ENCODE measurements around the gene WNT3.
"Not testable (repeated sequence)": the region's sequence is repeated elsewhere in the genome, so short reads cannot be mapped to it uniquely, and the experiment has no call there.

WNT3 gene, protein sequence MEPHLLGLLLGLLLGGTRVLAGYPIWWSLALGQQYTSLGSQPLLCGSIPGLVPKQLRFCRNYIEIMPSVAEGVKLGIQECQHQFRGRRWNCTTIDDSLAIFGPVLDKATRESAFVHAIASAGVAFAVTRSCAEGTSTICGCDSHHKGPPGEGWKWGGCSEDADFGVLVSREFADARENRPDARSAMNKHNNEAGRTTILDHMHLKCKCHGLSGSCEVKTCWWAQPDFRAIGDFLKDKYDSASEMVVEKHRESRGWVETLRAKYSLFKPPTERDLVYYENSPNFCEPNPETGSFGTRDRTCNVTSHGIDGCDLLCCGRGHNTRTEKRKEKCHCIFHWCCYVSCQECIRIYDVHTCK

DNA sequence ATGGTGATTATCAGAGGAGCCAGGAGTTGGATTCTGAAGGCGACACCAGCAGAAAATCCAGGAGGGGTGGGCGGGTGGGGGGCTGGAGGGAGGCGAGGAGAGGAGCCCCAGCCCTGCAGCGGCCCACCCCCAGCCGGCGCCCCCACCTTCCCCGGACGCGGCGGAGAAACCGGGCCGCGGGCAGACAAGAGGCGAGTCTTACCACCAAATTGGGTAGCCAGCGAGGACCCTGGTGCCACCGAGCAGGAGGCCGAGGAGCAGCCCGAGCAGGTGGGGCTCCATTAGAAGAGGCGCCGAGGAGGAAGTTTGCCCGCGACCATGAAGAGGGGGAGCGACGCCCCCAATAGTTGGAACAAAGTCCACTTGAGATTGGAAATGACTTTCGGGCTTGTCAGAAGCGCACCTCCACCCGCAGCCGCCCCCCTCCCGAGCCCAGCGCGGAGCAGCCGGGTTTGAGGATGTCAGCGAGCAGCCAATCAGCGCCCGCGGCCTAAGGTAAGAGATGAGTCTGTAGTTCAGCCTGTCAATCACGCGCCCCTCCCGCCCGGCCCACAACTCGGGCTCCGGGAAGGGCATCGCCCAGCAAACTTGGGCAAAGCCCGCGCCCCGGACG, at the start of gene WNT3:
WNT3 (minus strand) TSS at position 377 of the 613 bp plus-strand sequence; CDS start at position 282, 95 bp downstream.
- DNase-seq = no peak

DNA sequence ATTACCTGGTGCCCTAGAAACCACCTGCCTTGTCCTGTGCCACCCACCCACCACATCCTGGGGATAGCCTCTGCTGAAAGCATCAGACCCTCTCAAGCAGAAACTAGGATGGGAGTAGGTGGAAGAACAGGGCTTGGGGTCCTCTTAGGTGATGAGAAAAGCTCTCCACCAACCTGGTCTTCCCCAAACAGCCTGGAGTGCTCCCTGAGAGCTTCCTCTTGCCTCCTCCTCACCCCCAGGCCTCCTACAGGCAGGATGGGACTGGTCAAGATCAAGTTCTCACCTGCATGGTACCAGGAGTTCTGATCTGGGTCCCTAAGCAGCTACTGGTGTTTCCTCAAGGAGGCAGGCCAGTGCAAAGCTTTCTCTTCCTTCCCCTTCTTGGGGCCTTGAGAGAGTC, 48.3 kb upstream of the WNT3 start:
- DNase-seq = no peak

DNA sequence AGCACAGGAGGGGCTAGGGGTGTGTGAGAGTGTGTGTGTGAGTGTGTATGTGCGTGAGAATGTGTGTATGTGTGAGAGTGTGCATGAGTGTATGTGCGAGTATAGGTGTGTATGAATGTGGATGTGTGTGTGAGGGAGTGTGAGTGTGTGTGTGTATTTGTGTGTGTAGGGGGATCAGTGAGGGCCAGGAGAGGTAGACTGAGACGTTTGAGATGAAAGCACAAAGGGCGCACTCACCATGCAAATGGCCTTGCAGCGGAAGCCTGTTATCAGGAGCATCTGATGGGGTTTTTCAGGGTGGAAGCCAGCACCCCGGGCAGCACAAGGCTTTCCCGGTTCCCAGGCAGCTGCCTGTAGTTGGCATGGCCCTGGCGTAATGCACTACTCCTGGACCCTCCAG, 47.8 kb upstream of the WNT3 start:
- no peak for DNase-seq

DNA sequence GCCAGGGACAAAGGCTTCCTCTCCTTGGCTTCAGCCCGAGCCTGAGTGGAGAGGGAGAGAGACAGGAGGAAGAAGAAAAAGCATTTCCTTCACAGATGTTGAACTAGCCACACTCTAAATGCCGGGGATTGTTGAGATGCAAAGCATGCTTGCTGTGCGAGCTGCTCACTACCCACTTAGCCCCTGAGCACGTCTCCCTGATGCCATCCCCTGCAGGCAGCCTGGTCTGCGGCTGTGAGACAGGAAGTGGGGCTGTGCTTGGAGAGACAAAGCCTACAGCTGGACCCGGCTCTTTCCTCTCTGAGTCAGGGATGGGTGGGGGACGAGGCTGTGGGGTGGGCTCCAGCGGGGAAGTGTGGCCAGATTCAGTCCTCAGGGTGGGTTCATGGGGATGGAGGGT, 46.6 kb upstream of the WNT3 start:
- DNase-seq = no peak

DNA sequence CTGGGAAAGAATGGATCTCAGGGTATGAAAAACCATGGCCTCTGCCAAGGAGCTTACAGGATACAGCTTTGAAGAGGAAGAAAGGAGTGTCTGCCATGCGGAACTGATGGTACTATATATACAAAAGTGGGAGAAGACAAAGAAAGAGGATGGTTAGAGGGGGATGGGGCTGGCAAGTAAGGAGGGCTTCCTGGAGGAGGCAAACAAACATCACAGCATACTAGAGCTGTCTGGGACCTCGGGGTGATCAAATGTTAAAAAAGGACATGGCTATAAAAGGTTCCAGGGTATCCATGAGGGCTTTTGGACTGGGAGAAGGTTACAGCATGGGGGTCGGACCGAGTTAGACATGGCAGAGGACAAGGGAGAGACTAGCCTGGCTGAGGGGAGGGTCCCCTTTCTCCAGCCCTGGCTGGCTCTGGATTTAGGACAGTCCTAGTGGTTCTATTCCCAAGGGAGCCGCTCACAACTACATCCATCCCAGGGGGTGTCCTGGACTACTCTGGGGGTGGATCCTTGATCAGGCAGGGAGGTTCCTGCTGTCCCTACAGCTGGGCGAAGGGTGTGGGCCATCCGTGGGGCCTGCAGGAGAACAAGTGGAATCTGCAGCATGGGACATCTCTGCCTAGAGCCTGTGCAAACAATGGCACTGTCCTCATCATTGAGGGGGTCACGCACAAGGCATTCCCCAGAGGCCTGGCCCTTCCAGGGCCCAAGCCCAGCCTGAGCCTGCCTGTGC, 45.1 kb upstream of the WNT3 start:
- DNase-seq = no peak

DNA sequence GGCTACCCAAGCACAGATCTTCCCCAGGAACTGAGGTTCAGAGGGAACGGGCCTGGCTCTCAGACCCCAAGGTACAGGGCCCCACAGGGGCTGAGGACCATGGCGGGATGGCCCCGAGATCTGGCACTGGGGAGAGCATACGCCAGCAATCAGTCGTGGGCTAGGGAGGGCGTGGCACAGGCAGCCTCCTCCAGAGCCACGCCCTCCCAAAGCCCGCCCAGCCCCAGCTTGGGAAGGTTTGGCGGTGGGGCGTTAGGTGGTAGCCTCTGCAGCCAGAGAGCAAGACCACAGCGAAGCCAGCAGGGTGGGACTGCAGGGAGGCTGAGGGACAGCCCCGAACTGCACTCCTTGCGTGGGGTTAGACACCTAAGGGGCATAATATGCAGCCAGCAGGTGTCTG, 44.5 kb upstream of the WNT3 start:
- DNase-seq = no peak

DNA sequence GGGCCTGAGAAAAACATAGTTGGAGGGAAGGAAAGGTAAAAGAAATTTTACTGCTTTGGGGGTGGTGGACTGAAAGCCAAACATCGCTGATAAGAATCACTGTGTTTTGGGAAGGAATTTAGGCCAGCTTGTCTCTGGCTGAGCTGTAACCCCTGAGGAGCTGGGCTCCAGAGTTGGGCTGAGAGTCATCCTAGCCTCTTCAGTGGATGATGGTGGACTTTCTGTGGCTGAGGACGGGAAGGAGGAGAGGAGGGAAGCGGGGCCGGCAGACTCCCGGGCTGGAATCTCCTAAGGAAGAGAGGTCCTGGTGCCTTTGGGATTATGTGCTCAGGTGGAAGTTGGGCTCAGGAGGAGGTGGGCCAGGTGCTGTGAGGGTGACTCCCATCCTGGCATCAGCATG, 41.5 kb upstream of the WNT3 start:
- DNase-seq = no peak

DNA sequence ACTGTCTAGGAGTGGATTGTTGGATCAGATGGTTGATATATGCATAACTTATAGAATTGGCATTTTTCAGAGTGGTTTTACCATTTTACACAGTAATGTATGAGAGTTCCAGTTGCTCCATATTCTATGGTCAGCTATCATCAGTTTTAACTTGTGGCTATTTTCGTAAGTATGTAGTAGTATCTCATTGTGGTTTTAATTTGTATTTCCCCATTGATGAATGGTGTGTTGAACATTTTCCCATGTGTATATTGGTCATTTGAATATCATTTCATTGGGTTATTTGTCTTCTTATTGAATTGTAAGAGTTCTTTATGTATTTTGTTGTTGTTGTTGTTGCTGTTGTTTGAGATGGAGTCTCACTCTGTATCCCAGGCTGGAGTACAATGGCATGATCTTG, 39.1 kb upstream of the WNT3 start:
- DNase-seq = no peak

DNA sequence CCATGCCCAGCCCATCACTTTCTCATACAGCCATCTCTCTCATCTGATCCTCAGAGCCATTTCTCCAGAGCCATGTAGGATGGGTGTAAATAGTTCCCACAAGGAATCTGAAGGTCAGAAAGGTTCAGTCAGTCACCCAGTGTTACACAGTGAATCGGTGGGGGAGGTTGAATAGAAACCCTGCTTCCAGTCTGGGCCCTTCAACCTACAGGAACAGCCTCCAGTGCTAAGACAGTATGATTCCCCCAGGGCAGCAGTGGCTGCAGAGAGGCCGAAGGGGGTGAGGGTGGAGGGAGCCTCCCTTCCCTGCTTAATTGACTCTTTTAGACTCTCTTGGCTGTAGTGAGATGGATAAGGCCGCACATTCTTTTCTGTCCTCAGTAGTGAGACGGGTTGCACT, 36.5 kb upstream of the WNT3 start:
- no peak for DNase-seq

DNA sequence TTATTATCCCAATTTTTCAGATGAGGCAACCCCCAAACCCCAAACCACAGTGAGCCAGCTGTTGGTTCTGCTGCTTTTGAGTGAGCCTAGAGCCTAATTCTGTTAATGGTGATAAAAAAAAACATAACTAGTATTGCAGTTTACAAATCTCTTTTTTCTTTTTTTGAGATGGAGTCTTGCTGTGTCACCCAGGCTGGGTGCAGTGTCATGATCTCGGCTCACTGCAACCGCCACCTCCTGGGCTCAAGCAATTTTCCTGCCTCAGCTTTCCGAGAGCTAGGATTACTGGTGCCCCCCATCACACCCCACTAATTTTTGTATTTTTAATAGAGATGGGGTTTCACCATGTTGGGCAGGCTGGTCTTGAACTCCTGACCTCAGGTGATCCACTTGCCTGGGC, 36.0 kb upstream of the WNT3 start:
- DNase-seq = no peak

DNA sequence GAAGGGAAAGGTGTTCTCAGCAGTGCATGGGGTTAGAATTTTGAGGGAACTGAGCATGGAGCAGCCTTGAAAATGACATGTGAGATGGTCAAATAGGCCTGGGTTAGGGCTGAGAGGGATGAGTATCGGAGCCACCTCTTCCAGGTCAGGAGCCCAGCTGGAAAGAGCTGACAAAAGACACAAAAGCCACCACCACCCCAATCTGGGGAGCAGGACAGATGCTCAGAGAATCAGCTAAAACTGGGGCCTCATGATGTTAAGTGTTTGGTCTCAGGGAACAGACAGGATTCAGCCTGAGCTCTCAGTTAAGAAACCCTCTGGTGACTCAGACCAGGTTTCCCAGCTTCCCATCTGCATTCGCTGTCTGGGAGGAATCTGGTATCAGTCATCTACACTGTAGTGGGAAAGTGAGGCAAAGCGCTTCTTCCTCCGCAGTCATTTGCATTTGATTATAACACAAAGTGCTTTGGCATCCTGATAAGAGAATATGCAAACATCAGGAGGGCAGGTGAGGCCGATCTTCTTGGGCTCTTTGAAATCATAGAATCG, 35.5 kb upstream of the WNT3 start:
- DNase-seq = no peak

DNA sequence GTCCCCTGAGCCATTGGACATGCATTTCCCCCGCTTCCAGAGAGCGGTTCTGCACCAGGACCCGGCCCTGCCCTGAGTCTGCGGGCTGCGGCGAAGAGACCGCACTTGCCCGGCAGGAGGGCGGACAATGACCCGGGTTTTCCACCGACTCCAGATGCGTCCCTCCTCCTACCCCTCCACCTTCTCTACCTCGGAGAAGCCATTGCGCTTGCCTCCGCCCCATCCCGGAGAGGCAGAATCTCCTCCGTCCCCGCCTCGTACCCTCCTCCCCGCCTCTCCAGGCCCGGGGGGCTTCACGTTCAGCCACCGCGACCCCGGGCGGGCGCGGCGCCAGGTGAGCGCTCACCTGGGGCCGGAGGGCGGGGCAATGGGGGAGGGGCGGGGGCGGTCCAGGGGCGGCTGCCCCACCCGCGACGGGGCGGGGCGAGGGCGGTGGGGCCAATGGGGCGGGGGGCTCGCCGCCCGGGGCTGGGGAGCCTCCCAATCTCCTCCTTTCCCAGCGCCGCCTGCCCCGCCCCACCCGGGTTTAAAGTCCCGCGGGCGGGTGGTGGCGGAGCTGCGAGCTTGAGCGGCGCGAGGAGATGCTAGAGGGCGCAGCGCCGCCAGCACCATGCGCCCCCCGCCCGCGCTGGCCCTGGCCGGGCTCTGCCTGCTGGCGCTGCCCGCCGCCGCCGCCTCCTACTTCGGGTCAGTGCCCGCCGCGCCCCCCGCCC, 32.7 kb upstream of the WNT3 start, which contains the start of gene WNT9B:
WNT9B (plus strand) TSS at position 555 of the 713 bp plus-strand sequence; CDS start at position 611, 56 bp downstream.
- DNase-seq = no peak

DNA sequence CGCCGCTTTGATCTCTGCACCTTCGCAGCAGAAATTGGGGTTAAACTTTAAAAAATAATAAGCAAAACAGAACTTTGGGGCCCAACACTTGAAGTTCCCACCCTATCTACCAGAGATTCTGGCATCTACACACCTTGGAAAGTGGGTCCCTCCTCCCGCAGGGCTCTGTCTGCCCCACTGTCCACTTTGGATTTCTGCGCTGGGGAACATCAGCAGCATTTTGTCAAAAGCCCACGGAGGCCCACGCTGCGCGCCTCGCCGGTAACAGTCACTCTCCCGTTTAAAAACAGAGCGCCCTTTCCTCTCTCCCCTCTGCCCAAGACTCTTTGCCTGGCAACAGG, 32.2 kb upstream of the WNT3 start:
- DNase-seq = no peak

DNA sequence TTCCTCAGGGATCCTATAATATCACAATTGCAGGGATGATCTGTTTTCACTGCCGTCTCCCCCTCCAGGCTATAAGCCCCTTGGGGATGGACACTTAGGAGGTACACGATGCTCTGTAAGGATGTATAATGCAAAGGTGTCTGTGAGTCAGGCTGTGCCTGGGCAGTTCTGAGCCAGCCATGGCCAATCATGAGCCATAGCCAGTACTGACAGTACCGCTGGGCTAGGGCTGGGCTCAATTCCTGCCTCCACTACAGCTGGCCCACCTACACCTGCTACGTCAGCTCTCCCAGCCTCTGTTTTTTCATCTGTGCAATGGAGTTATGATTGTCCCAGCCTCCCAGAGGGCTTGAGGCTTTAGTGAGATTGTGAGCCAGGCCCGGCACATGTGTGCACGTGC, 30.0 kb upstream of the WNT3 start:
- no peak for DNase-seq

DNA sequence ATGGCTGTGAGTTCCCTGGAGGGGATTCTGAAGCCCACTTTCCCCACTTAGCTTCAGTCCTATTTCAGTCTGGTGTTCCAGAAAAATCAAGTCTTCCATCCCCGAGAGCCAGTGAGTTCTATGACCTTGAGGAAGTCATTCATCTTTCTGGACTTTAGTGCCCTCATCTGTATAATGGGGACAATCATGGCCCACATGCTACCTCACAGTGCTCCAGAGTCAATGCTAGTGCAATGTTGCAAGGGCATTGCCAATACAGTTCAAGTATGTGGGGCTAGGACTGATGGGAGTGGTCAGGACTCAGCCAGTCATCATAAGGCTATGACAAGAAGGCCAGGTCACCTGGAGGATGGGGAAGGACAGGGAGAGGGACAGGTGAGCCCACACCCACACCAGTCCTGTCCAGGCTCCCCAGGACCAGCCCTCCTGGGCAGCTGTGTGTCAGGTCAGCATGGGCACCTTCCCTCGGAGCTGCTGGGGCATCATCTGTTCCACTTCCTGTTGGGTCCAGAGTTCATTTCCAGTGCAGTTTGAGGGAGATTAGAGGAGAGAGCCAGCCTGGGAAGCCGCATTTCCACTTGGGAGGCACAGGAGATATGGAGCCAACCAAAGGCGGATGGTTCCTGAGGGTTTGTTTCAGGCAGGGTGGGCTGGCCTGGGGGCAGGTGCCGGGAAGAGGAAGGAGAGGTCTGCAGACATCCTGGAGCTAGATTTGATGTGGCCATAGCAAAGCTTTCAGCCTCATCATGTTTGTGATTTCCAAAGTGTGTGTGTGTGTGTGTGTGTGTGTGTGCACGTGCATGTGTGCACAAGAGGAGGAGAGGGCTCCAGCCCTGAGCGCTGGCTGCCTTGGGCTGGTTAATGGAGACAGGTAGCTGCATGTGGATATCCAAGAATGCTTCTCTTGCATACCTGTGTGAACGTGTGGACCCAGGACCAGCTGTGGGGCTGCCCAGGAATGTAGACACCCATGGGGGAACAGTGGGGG, 29.0 kb upstream of the WNT3 start:
- no peak for DNase-seq

DNA sequence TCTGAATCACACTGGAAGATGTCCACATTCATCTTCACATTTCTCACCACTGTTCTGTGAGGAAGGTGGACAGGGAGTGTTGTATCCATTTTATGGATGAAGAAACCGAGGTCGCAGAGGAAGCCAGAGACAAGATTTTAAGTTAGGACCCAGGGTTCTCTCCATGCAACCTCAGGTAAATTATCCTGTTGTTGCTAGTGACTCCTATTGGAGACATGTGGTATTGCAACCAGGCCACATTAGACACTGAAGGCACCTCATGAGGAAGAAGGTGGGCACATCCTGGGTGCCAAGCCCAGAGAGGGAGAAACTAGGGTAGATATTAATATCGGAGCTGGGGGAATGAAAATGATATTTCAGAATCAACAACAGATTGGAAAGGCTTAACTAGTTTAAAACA, 24.3 kb upstream of the WNT3 start:
- DNase-seq = no peak

DNA sequence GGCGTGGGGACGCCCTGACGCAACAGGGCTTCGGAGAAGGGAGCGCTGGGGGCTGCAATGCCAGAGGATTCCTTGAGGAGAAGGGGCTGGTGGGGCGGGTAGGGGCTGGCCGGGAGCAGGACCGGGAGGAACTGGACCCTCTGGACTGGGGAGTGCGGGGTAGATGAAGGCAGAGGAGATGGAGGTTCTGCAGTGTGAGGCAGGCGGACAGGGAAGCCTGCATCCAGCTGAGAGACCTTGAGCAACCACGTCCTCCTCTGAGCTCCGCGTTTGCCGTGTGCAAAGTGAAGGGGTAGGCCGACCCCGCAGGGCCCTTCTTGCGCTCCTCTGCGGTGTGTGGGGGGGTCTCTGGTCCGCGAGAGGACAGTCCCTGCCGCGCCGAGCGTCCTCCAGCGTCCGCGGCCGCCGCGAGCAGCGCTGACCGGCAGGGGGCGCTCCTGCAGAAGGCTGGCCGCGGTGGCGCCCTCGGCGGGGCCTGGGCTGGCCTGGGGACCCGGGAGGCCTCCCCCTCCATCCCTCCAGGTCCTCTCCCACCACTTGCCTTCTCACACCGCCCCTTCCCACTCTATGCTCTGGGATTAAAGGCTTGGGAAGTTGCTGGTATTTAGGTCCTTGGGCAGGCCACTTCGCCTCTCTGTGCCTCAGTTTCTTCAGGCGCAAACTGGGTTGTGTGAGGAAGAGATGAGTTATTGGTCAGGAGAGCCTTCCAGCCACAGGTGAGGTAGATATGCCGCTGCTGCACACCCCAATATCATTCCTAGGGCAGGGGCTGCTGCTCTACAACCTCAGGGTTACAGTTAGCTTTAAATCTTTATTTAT, 23.3 kb upstream of the WNT3 start:
- no peak for DNase-seq

DNA sequence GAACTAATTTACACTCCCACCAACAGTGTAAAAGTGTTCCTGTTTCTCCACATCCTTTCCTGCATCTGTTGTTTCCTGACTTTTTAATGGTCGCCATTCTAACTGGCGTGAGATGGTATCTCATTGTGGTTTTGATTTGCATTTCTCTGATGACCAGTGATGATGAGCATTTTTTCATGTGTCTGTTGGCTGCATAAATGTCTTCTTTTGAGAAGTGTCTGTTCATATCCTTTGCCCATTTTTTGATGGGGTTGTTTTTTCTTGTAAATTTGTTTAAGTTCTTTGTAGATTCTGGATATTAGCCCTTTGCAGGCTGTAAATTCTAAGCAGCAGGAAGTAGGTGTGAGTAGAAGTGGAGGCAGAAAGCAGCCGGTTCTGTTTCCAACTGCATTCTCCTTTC, 22.1 kb upstream of the WNT3 start:
- not testable (repeated sequence) for DNase-seq

DNA sequence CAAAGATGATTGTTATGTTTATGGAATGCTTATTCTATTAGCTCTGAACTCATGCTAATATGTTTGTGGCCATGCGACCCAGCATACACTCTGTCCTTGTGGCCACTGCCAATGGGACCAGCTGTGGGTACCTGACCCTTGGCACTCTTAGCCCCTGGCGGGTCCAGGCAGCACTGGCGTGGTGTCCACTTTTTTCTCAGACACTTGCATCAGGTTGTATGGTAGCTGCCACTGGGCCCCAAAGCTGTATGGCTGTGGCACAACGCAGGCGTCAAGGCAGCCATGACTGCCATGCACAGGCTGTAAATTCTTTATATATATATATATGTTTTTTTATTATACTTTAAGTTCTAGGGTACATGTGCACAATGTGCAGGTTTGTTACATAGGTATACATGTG, 20.7 kb upstream of the WNT3 start:
- DNase-seq = no peak

DNA sequence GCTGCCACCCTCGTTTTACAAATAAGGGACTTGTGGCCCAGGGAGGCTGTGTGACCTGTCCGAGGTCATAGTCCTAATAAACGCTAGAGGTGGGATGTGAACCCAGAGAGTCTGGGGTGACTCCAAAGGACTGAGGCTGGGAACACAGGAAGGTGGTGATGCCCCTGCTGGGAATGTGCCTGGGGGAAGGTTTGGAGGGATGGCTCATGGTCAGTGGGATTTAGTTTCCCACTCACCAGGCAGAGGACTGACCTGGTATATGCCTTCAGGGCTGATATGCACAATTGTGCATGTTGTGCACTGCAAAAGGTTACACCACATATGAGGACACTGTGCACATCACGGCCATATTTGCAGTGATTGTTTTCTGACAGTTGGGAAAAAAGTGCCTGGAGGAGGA, 19.0 kb upstream of the WNT3 start:
- DNase-seq = no peak

DNA sequence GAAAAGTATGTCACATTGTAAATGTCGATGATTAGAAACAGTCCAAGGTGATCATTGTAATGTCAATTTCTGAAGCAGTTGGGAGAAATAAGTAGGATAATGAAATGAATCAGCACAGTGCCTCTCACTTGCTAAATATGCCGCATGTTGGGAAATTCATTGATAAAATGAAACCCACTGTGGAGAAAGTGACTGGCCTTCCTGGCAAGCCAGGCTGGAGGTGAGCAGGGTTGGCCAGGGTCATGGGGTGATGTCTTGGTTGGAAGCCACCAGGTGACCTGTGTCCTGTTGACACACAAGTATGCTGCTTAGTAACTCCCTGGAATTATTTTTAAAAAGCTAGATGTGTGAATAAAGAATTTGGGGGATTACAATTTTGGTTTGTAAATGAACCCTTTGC, 18.0 kb upstream of the WNT3 start:
- DNase-seq = no peak
